H1 (cell line): ENCODE measurements around the gene ARMC6.

Experiments used
- CHD2 ChIP-seq: IDR thresholded peaks from 2 replicates; pipeline ENCODE4 v1.6.1; 2012; ENCODE audit warnings: low read length, improper control_type of control experiment
- POLR2A ChIP-seq, 2 experiments: IDR thresholded peaks; 1 replicate in 1 of 2; 2 replicates in 1 of 2; pipeline ENCODE4 v1.6.1; 2011; ENCODE audit warnings: low read depth in 2 of 2, low read length in 2 of 2, mild to moderate bottlenecking in 2 of 2; ENCODE audit errors: control extremely low read depth in 1 of 2
- RAD21 ChIP-seq, 2 experiments: IDR thresholded peaks in 1 of 2; conservative IDR thresholded peaks in 1 of 2; 2 replicates each; pipeline ENCODE4 v1.6.1; 2011; ENCODE audit warnings: low read depth in 2 of 2, low read length in 2 of 2, improper control_type of control experiment in 1 of 2, inconsistent platforms in 1 of 2, mild to moderate bottlenecking in 1 of 2, moderate library complexity in 1 of 2

- TF ChIP-seq POLR2A (IDR thresholded peaks at IDR 0.05; ENCODE audit: control extremely low read depth in 1 of 2, low read depth in 2 of 2, low read length in 2 of 2) = no peak
- no peak for TF ChIP-seq RAD21 (IDR thresholded peaks at IDR 0.05 in 1 of 2, conservative IDR thresholded peaks at IDR 0.05 in 1 of 2; ENCODE audit: low read depth in 2 of 2, low read length in 2 of 2)
- TF ChIP-seq CHD2 = no peak
Measured at GRCh38 chr19:19054315-19054938, 21.0 kb downstream of the ARMC6 start.
